Hair follicular keratinocyte (primary cell): Measurements from ENCODE around the gene FOXF1. TPM values are rescaled to one million over a fixed set of nuclear protein-coding genes. Genes with fewer than 3 reads are reported as not detected.

Experiments
- total RNA-seq: library from RNA; depleted of rRNA; stranded (reverse); fragments of >200 nt; gene quantifications from 2 replicates; pipeline ENCODE4 v1.2.3, GENCODE V29; 2015

FOXF1 gene
- total RNA-seq = not detected in 2 replicates

DNA sequence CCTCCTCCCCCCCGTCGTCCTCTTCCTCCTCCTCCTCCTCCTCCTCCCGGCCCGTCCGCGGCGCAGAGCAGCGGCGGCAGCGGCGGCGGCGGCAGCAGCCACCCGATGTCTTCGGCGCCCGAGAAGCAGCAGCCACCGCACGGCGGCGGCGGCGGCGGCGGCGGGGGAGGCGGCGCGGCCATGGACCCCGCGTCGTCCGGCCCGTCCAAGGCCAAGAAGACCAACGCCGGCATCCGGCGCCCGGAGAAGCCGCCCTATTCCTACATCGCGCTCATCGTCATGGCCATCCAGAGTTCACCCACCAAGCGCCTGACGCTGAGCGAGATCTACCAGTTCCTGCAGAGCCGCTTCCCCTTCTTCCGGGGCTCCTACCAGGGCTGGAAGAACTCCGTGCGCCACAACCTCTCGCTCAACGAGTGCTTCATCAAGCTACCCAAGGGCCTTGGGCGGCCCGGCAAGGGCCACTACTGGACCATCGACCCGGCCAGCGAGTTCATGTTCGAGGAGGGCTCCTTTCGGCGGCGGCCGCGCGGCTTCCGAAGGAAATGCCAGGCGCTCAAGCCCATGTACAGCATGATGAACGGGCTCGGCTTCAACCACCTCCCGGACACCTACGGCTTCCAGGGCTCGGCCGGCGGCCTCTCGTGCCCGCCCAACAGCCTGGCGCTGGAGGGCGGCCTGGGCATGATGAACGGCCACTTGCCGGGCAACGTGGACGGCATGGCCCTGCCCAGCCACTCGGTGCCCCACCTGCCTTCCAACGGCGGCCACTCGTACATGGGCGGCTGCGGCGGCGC is at the start of gene FOXF1:
FOXF1 (plus strand) TSS at position 63 of the 797 bp plus-strand sequence; CDS start at position 106, 43 bp downstream.

GRCh38 chr16:86554917-86555703 is 44.8 kb downstream of the FOXF1 start, which contains the start of gene MTHFSD:
MTHFSD (minus strand) TSS chr16:86555235; CDS start chr16:86555184, 51 bp downstream.

Other genes starting within 250 kb of the FOXF1 start
- gene MTHFSD, start 44.7 kb downstream of the FOXF1 start, total RNA-seq = 15.8 and 16.1 TPM in 2 replicates
- 0.49 TPM in 1 of 2 replicates, not detected in the other for gene FOXC2, start 56.3 kb downstream of the FOXF1 start, total RNA-seq
- 6.0 and 7.9 TPM in 2 replicates for gene FOXL1, start 68.0 kb downstream of the FOXF1 start, total RNA-seq